ENCODE data around the gene TTC34. TPM values are rescaled to one million over a fixed set of nuclear protein-coding genes. Genes with fewer than 3 reads are reported as not detected.

The TTC34 gene
- total RNA-seq, 1 experiment from 2014 or later = 0.92 TPM

DNA sequence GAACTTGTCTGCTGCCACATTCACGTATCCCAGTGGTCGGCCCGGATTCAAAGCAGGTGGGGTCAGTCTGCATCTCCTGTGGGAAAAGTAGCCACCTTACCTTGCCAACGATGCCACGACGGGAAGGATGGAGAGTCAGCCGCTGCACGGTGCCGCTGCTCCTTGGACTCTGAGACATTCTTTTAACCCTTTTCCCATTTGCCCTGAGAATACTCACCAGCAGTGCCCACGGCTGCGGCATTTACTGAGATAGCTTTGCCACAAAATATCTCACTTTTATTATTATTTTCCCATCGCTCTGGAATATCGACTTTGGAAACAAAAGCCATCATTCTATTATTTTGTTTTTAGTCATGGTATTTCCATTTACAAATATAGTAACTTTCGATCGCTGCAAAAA, 15.3 kb upstream of the TTC34 start:
- Histone ChIP-seq H3K27me3 (ENCODE audit: insufficient read depth, low read length) (no peaks in the 10 kb centered on the region), H2BK20ac (ENCODE audit: low read depth, low read length, poor library complexity, severe bottlenecking) (no peak overlapping the region), H3K14ac (ENCODE audit: insufficient read depth, low read length) (no peak overlapping the region), H3K18ac (ENCODE audit: insufficient read length, low read depth, low read length) (no peak overlapping the region), H4K91ac (ENCODE audit: insufficient read length, low read depth, low read length) (no peak overlapping the region), H3K79me1 (ENCODE audit: insufficient read depth, low read depth, low read length, poor library complexity, severe bottlenecking) (no peaks in the 10 kb centered on the region), H2BK12ac (ENCODE audit: insufficient read length, low read depth, low read length) (no peak overlapping the region), H2AK5ac (ENCODE audit: insufficient read length, low read length) (no peak overlapping the region), H2BK15ac (ENCODE audit: low read depth, low read length) (no peak overlapping the region), H2BK120ac (ENCODE audit: low read depth, low read length, poor library complexity, severe bottlenecking) (no peak overlapping the region), H2BK5ac (ENCODE audit: insufficient read length, low read length) (no peak overlapping the region), H3K4me2 (ENCODE audit: insufficient read depth, insufficient read length, low read length) (no peak overlapping the region), H3K56ac (ENCODE audit: insufficient read length, low read depth, low read length) (no peak overlapping the region), H4K8ac (replicated peaks; ENCODE audit: insufficient read length, low read depth, low read length) (no peak overlapping the region), H3K9me3 (ENCODE audit: control insufficient read depth, low read depth, low read length) (peaks cover 90% of the 10 kb centered on the region), H4K20me1 (ENCODE audit: control insufficient read depth, insufficient read depth, insufficient read length) (no peaks in the 10 kb centered on the region), H3K79me2 (ENCODE audit: insufficient read depth, low read length) (no peaks in the 10 kb centered on the region), H3K23me2 (ENCODE audit: insufficient read length, low read depth, low read length, poor library complexity, severe bottlenecking) (no peaks in the 10 kb centered on the region), H3K23ac (ENCODE audit: insufficient read length, low read depth, low read length) (no peak overlapping the region), H3K4ac (ENCODE audit: low read depth, low read length) (no peak overlapping the region), H3K27ac (ENCODE audit: insufficient read length, low read depth, low read length) (no peak overlapping the region), H3K9ac (ENCODE audit: extremely low read depth, insufficient read length, low read length) (no peak overlapping the region), H3T11ph (ENCODE audit: low read length) (no peak overlapping the region), H4K5ac (ENCODE audit: insufficient read length, low read depth, low read length) (no peak overlapping the region), H3K4me1 (ENCODE audit: insufficient read depth, low read length) (no peaks in the 10 kb centered on the region), H2AFZ (ENCODE audit: low read length) (no peak overlapping the region)
- H3K36me3 Mint-ChIP-seq (ENCODE audit: insufficient read depth in 1 of 3, low read depth in 3 of 3) = peaks cover 3 to 36% (median 18%) of the 10 kb centered on the region in 3 experiments; a peak in 6 of 7 replicates
- no peak overlapping the region for H3K4me3 Mint-ChIP-seq
- H3K27ac Mint-ChIP-seq = no peak overlapping the region
- no peak for DNase-seq
- peaks cover 31 to 89% of the 10 kb centered on the region in 2 experiments for H3K9me3 Mint-ChIP-seq
- no CpG with 5 or more reads among the region's 15 CpGs for WGBS (ENCODE audit: extremely low coverage, insufficient read length, low lambda C conversion rate)
- H3K4me1 Mint-ChIP-seq = no peaks in the 10 kb centered on the region
- peaks cover 3% of the 10 kb centered on the region; the same call in 1 of the 2 replicates for H3K27me3 Mint-ChIP-seq (ENCODE audit: low read depth)
- TF ChIP-seq, protein P1, sequence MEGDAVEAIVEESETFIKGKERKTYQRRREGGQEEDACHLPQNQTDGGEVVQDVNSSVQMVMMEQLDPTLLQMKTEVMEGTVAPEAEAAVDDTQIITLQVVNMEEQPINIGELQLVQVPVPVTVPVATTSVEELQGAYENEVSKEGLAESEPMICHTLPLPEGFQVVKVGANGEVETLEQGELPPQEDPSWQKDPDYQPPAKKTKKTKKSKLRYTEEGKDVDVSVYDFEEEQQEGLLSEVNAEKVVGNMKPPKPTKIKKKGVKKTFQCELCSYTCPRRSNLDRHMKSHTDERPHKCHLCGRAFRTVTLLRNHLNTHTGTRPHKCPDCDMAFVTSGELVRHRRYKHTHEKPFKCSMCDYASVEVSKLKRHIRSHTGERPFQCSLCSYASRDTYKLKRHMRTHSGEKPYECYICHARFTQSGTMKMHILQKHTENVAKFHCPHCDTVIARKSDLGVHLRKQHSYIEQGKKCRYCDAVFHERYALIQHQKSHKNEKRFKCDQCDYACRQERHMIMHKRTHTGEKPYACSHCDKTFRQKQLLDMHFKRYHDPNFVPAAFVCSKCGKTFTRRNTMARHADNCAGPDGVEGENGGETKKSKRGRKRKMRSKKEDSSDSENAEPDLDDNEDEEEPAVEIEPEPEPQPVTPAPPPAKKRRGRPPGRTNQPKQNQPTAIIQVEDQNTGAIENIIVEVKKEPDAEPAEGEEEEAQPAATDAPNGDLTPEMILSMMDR (conservative IDR thresholded peaks at IDR 0.05) = no peak

Data from H9 (cell line).